Smooth muscle cell (in vitro differentiated cells): Measurements from ENCODE around the gene ALCAM. TPM values are rescaled to one million over a fixed set of nuclear protein-coding genes. Genes with fewer than 3 reads are reported as not detected.

Experiments
- DNase-seq: peaks from one replicate; lab custom pipeline; 2025; ENCODE audit not compliant: unreplicated experiment; lab: John Stamatoyannopoulos, UW
- H2AFZ ChIP-seq: fragments of 200-600 bp; sonication (generic); 2 replicates; pipeline ENCODE4 v1.6.0; 2016; ENCODE audit warnings: antibody characterized with exemption, low read depth, mild to moderate bottlenecking
- H3F3A ChIP-seq: fragments of 200-600 bp; sonication (generic); 2 replicates; pipeline ENCODE4 v1.6.0; 2017; ENCODE audit warnings: antibody characterized with exemption, low read depth
- H3K27ac ChIP-seq: fragments of 200-600 bp; sonication (generic); 2 replicates; pipeline ENCODE4 v1.5.1; 2016; ENCODE audit warnings: low read depth, mild to moderate bottlenecking
- H3K27me3 ChIP-seq: fragments of 200-600 bp; sonication (generic); 2 replicates; pipeline ENCODE4 v1.6.1; 2016; ENCODE audit warnings: low read depth, mild to moderate bottlenecking
- H3K36me3 ChIP-seq: fragments of 200-600 bp; sonication (generic); 2 replicates; pipeline ENCODE4 v1.5.1; 2016; ENCODE audit warnings: low read depth
- H3K4me1 ChIP-seq: fragments of 200-600 bp; sonication (generic); 2 replicates; pipeline ENCODE4 v1.5.1; 2016; ENCODE audit warnings: low read depth
- H3K4me2 ChIP-seq: fragments of 200-600 bp; sonication (generic); 2 replicates; pipeline ENCODE4 v1.6.0; 2016; ENCODE audit warnings: mild to moderate bottlenecking
- H3K4me3 ChIP-seq: fragments of 200-600 bp; sonication (generic); 2 replicates; pipeline ENCODE4 v1.5.1; 2016; ENCODE audit warnings: mild to moderate bottlenecking
- H3K79me2 ChIP-seq: fragments of 200-600 bp; sonication (generic); 2 replicates; pipeline ENCODE4 v1.6.0; 2016; ENCODE audit warnings: low read depth, mild to moderate bottlenecking
- H3K9ac ChIP-seq: fragments of 200-600 bp; sonication (generic); 2 replicates; pipeline ENCODE4 v1.6.0; 2016; ENCODE audit warnings: low read depth
- H3K9me3 ChIP-seq: fragments of 200-600 bp; sonication (generic); replicated peaks from 2 replicates; pipeline ENCODE4 v1.5.1; 2016; ENCODE audit warnings: low read depth
- H4K20me1 ChIP-seq: fragments of 200-600 bp; sonication (generic); 2 replicates; pipeline ENCODE4 v1.6.0; 2016; ENCODE audit warnings: low read depth
- WGBS: methylation state at CpG from one replicate; pipeline ENCODE4 v1.1.7; 2016; ENCODE audit warnings: low lambda C conversion rate; 5-methylcytosine and 5-hydroxymethylcytosine counted together
- polyA plus RNA-seq: library from polyadenylated mRNA; unstranded; fragments of >200 nt; fragmentation: Nextera tagmentation; extraction: Ambion mirVana; gene quantifications from 2 replicates; pipeline ENCODE4 v1.2.1, GENCODE V29; 2016
- total RNA-seq: library from RNA; depleted of rRNA; stranded (reverse); fragments of >200 nt; gene quantifications from 2 replicates; pipeline ENCODE4 v1.2.3, GENCODE V29; 2014
- TF ChIP-seq, protein P1 (sequence below): fragments of 200-600 bp; sonication (generic); IDR thresholded peaks from 2 replicates; pipeline ENCODE4 v1.5.1; 2017; ENCODE audit warnings: borderline replicate concordance, mild to moderate bottlenecking, antibody characterized with exemption; ENCODE audit not compliant: insufficient read depth, poor library complexity, severe bottlenecking

Gene ALCAM
- total RNA-seq (314 and 372 TPM in 2 replicates), polyA plus RNA-seq (92.7 and 110 TPM in 2 replicates)

DNA sequence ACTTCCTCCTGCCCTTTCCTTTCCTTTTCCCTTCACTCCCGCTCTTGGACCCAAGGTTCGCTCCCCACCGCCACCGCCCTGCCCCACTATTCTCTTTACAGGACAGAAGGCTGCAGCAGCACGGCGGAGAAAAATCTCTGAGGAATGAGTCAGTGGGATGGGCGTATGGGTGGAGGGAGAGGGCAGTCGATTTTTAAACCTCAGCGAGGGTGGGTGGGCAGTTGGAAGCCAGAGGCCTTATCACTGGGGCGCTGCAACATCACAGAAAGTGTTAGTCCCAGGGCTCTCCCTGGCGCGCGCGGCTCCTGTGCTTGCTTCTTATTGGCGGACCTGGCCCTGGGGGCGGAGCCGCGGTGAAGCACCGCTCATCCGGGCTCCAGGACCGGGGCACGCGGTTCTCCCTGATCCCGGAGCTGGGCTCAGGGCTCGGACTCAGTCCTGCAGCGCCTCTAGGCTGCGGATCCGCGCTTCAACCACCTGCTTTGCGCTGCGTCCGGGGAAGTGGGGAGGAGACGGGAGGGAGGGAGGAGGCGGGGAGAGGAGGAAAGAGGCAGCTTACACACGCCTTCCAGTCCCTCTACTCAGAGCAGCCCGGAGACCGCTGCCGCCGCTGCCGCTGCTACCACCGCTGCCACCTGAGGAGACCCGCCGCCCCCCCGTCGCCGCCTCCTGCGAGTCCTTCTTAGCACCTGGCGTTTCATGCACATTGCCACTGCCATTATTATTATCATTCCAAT, at the start of gene ALCAM:
Gene ALCAM (plus strand): TSS at position 584 of the 737 bp plus-strand sequence.
- WGBS: 1% methylated on average over 41 of the region's 48 CpGs
- no peaks in the 10 kb centered on the region for H4K20me1 ChIP-seq
- H3K9ac ChIP-seq: peak within 1 kb of the TSS; percentile 86
- peaks cover 41% of the 10 kb centered on the region for H3K4me1 ChIP-seq
- peak within 1 kb of the TSS; percentile 84 for H2AFZ ChIP-seq
- peak within 1 kb of the TSS; percentile 92 for H3K4me2 ChIP-seq
- peak within 1 kb of the TSS; percentile 99 for H3K27ac ChIP-seq
- peak; percentile 84 for DNase-seq
- H3K4me3 ChIP-seq: peak within 1 kb of the TSS; percentile 68
- H3K9me3 ChIP-seq: no peaks in the 10 kb centered on the region
- H3K79me2 ChIP-seq: peaks cover 47% of the 10 kb centered on the region
- TF ChIP-seq, protein P1, sequence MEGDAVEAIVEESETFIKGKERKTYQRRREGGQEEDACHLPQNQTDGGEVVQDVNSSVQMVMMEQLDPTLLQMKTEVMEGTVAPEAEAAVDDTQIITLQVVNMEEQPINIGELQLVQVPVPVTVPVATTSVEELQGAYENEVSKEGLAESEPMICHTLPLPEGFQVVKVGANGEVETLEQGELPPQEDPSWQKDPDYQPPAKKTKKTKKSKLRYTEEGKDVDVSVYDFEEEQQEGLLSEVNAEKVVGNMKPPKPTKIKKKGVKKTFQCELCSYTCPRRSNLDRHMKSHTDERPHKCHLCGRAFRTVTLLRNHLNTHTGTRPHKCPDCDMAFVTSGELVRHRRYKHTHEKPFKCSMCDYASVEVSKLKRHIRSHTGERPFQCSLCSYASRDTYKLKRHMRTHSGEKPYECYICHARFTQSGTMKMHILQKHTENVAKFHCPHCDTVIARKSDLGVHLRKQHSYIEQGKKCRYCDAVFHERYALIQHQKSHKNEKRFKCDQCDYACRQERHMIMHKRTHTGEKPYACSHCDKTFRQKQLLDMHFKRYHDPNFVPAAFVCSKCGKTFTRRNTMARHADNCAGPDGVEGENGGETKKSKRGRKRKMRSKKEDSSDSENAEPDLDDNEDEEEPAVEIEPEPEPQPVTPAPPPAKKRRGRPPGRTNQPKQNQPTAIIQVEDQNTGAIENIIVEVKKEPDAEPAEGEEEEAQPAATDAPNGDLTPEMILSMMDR: peak; percentile 35
- H3K36me3 ChIP-seq: no peaks in the 10 kb centered on the region
- H3K27me3 ChIP-seq: no peaks in the 10 kb centered on the region
- H3F3A ChIP-seq: peaks cover 26% of the 10 kb centered on the region

DNA sequence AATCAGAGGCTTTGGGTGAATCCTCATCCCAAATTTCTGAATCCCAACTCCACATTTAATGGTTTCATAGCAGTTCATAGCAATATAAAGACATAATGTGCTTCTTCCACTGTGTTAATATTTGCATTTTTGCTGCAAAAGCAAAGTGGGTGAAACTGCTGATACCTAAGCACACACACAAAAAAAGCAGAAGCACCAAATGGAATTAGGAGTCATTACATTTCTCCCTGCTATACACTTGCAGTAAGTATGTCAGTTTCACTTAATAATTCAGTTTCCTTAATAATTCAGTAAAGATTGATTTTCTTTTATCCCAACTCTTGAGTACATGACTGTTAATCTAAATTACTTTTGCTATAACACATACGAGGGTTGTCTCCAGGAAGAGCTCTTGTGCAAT, 48.9 kb upstream of the ALCAM start:
- H3F3A ChIP-seq: no peaks in the 10 kb centered on the region
- WGBS: 77% methylated on average over 1 of the region's 1 CpG
- H4K20me1 ChIP-seq: no peaks in the 10 kb centered on the region
- H3K9me3 ChIP-seq: no peaks in the 10 kb centered on the region
- no peaks in the 10 kb centered on the region for H3K27me3 ChIP-seq
- H3K4me1 ChIP-seq: no peaks in the 10 kb centered on the region
- DNase-seq: no peak
- no peaks in the 10 kb centered on the region for H3K36me3 ChIP-seq
- no peak overlapping the region for H3K9ac ChIP-seq
- H3K27ac ChIP-seq: no peak overlapping the region
- TF ChIP-seq, protein P1: no peak
- no peak overlapping the region for H3K4me2 ChIP-seq
- no peak overlapping the region for H3K4me3 ChIP-seq
- H3K79me2 ChIP-seq: no peaks in the 10 kb centered on the region
- H2AFZ ChIP-seq: no peak overlapping the region

DNA sequence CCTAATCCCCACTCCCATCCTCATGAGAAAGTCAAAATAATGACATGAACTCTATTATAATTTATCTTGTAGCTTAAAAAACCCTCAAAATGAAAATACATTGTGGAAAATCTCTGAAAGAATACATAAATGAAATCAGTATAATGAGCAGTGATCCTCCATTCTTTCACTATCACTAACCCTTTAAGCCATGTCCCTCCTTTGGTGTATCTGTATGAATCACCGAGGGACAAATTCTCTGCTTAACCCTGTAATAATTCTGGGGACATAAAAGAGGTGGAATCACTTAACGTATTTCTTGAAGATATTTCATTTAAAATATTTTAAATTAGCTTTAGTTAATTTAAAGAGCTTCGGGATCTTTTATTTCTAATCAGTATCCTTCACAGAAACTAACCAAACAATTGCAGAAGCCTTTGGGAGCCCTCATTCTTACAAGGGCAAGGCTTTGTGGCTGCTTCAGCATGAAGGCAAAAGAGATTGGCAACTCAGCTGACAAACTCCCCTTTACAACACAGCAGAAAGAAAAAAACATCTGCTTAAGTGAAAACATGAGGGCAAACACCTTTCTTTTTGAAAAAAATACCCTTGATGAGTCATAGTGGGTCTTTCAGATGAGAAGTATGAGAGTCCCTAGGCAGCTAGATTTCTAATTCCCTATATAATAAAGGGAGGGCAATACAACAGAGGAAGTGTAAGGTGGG, 44.0 kb upstream of the ALCAM start:
- Histone ChIP-seq H3K9ac (no peak overlapping the region), H3K27me3 (no peaks in the 10 kb centered on the region), H3F3A (no peaks in the 10 kb centered on the region), H3K79me2 (no peaks in the 10 kb centered on the region), H3K4me2 (no peak overlapping the region), H2AFZ (no peak overlapping the region), H3K9me3 (no peaks in the 10 kb centered on the region), H3K36me3 (no peaks in the 10 kb centered on the region), H3K4me1 (no peaks in the 10 kb centered on the region), H4K20me1 (no peaks in the 10 kb centered on the region), H3K27ac (no peak overlapping the region), H3K4me3 (no peak overlapping the region)
- TF ChIP-seq, protein P1: no peak
- no peak for DNase-seq
- 95% methylated on average over 3 of the region's 3 CpGs for WGBS
